ENCODE measurements around the gene TRIM41.

The TRIM41 gene

DNA sequence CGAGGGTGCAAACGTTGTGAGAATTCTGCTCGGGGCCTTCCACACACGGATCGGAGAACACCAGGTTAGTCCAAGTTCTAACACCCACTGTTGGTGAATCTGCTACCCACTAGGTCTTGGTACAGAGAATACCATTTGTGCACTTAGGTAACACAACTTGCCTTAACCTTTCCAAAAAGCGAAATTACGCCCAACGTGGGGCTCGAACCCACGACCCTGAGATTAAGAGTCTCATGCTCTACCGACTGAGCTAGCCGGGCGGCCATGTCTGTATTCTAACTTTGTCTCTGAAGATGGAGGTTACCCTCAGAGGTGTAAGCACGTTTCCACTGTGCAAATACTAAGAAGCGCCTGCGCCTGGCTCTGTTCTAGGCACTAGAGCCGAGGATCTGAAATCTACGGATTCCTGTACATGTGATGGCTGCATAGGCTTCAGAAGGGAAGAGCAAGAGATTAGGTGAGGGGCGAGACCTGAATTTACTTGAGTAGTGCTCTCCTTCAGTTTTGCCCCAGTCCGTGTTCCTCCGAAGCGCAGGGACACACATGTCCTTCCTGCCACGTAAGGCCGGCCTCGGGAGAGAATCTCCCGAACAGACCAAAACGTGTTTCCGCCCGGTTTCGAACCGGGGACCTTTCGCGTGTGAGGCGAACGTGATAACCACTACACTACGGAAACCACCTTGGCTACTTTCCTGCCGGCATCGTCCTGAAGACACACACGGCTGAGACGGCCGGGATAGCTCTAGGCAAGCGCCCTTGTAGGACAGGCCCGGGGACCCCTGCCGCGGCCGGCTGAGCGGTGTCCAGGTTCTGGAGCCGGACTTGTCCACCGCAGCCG is 1.1 kb upstream of the TRIM41 start:
- H3K4me3 ChIP-seq (ENCODE audit: insufficient read depth, low read length, poor library complexity, severe bottlenecking), result peak overlapping the region; percentile 56
- H3K27ac ChIP-seq (ENCODE audit: low read depth, low read length), result peak overlapping the region; percentile 95
- H3F3A ChIP-seq (ENCODE audit: insufficient read depth), result peaks cover 49% of the 10 kb centered on the region
- no peaks in the 10 kb centered on the region for H3K36me3 ChIP-seq (ENCODE audit: low read length)
- H2AFZ ChIP-seq (ENCODE audit: low read depth, low read length, severe bottlenecking), result peak overlapping the region; percentile 75
- peak overlapping the region; percentile 98 for H3K4me2 ChIP-seq (ENCODE audit: low read depth, low read length, poor library complexity, severe bottlenecking)
- H3K79me2 ChIP-seq (ENCODE audit: insufficient read depth, low read length), result peaks cover 24% of the 10 kb centered on the region
- H3K27me3 ChIP-seq (ENCODE audit: low read length), result no peaks in the 10 kb centered on the region
- TF ChIP-seq EZH2phosphoT487 (conservative IDR thresholded peaks at IDR 0.05; ENCODE audit: low read length), result no peak
- no peak for TF ChIP-seq CTCF (IDR thresholded peaks at IDR 0.05; ENCODE audit: insufficient read depth, low read length, poor library complexity, severe bottlenecking)
- H4K20me1 ChIP-seq (ENCODE audit: low read depth, low read length), result no peaks in the 10 kb centered on the region
- no peaks in the 10 kb centered on the region for H3K9me2 ChIP-seq (replicated peaks; ENCODE audit: insufficient read depth, low read length)
- H3K9me3 ChIP-seq (ENCODE audit: insufficient read depth, low read length), result no peaks in the 10 kb centered on the region
- peak overlapping the region; percentile 80 for H3K9ac ChIP-seq (ENCODE audit: low read length)

DNA sequence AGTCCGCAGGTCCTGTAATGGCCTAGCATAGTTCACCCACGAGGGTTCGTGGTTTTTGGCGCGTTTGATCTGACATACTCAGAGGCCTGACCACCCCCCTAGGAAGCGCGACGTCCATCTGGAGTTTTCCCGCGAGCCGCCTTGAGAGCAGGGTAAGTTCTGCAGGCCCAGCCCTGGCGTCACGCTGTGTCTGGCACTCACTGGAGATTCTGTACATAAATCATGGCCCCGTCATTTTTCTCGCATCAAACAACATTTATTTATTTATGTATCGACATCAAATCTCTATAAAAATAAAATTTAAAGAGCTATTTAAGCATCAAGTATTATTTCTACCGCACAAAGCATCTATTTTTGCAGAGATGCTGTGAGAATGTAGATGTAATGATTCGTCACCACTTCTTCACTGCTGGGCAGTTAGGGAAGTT is 437 bp upstream of the TRIM41 start:
- peaks cover 24% of the 10 kb centered on the region for H3K79me2 ChIP-seq (ENCODE audit: insufficient read depth, low read length)
- no peaks in the 10 kb centered on the region for H4K20me1 ChIP-seq (ENCODE audit: low read depth, low read length)
- peak overlapping the region; percentile 95 for H3K27ac ChIP-seq (ENCODE audit: low read depth, low read length)
- H3K36me3 ChIP-seq (ENCODE audit: low read length), result no peaks in the 10 kb centered on the region
- H3F3A ChIP-seq (ENCODE audit: insufficient read depth), result peaks cover 44% of the 10 kb centered on the region
- H3K27me3 ChIP-seq (ENCODE audit: low read length), result no peaks in the 10 kb centered on the region
- peak overlapping the region; percentile 56 for H3K4me3 ChIP-seq (ENCODE audit: insufficient read depth, low read length, poor library complexity, severe bottlenecking)
- no peak for TF ChIP-seq EZH2phosphoT487 (conservative IDR thresholded peaks at IDR 0.05; ENCODE audit: low read length)
- no peak for TF ChIP-seq CTCF (IDR thresholded peaks at IDR 0.05; ENCODE audit: insufficient read depth, low read length, poor library complexity, severe bottlenecking)
- H3K4me2 ChIP-seq (ENCODE audit: low read depth, low read length, poor library complexity, severe bottlenecking), result peak overlapping the region; percentile 98
- peak overlapping the region; percentile 80 for H3K9ac ChIP-seq (ENCODE audit: low read length)
- no peaks in the 10 kb centered on the region for H3K9me3 ChIP-seq (ENCODE audit: insufficient read depth, low read length)
- H3K9me2 ChIP-seq (replicated peaks; ENCODE audit: insufficient read depth, low read length), result no peaks in the 10 kb centered on the region
- peak overlapping the region; percentile 75 for H2AFZ ChIP-seq (ENCODE audit: low read depth, low read length, severe bottlenecking)

DNA sequence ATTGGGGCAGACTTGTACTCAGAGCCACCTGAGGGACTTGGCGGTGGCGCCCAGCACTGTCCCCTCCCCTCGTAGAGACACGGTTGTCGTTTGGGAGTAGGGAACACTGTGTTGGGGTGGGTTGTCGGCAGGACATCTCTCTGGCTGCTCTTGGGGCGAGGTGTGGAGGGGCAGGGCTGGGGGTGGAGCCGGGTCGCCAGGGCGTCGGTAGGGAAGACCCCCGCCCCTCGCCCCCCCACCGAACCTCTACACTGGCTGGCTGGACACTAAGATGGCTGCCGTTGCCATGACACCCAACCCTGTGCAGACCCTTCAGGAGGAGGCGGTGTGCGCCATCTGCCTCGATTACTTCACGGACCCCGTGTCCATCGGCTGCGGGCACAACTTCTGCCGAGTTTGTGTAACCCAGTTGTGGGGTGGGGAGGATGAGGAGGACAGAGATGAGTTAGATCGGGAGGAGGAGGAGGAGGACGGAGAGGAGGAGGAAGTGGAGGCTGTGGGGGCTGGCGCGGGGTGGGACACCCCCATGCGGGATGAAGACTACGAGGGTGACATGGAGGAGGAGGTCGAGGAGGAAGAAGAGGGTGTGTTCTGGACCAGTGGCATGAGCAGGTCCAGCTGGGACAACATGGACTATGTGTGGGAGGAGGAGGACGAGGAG is 778 bp downstream of the TRIM41 start:
- Histone ChIP-seq H3K27ac (ENCODE audit: low read depth, low read length) (peak overlapping the region; percentile 95), H4K20me1 (ENCODE audit: low read depth, low read length) (no peaks in the 10 kb centered on the region), H3K36me3 (ENCODE audit: low read length) (no peaks in the 10 kb centered on the region), H3K9me3 (ENCODE audit: insufficient read depth, low read length) (no peaks in the 10 kb centered on the region), H3K4me3 (ENCODE audit: insufficient read depth, low read length, poor library complexity, severe bottlenecking) (peak overlapping the region; percentile 94), H3K4me2 (ENCODE audit: low read depth, low read length, poor library complexity, severe bottlenecking) (peak overlapping the region; percentile 98), H2AFZ (ENCODE audit: low read depth, low read length, severe bottlenecking) (peak overlapping the region; percentile 38), H3K27me3 (ENCODE audit: low read length) (no peaks in the 10 kb centered on the region), H3K79me2 (ENCODE audit: insufficient read depth, low read length) (peaks cover 24% of the 10 kb centered on the region), H3K9me2 (replicated peaks; ENCODE audit: insufficient read depth, low read length) (no peaks in the 10 kb centered on the region), H3K9ac (ENCODE audit: low read length) (peak overlapping the region; percentile 80), H3F3A (ENCODE audit: insufficient read depth) (peaks cover 39% of the 10 kb centered on the region)
- TF ChIP-seq EZH2phosphoT487 (conservative IDR thresholded peaks at IDR 0.05; ENCODE audit: low read length) (no peak), CTCF (IDR thresholded peaks at IDR 0.05; ENCODE audit: insufficient read depth, low read length, poor library complexity, severe bottlenecking) (no peak)

All from SU-DHL-6 (cell line).